Vagina (tissue), 2 donors: ENCODE data around the gene MEF2A. TPM values are rescaled to one million over a fixed set of nuclear protein-coding genes. Genes with fewer than 3 reads are reported as not detected.

Source experiments
- DNase-seq, 2 donors: peaks; one replicate each; pipeline ENCODE4 v3.0.0-alpha.2; 2017; ENCODE audit errors: extremely low spot score in 2 of 2
- H3K27ac ChIP-seq: fragments of 200-600 bp; sonication (generic); one replicate; pipeline ENCODE4 v1.5.1; 2019
- H3K27me3 ChIP-seq: fragments of 200-600 bp; sonication (generic); one replicate; pipeline ENCODE4 v1.5.1; 2019
- H3K36me3 ChIP-seq, 2 donors: fragments of 200-600 bp; sonication (generic); one replicate each; pipeline ENCODE4 v1.5.1; 2017 to 2019
- H3K4me1 ChIP-seq: fragments of 200-600 bp; sonication (generic); one replicate; pipeline ENCODE4 v1.5.1; 2019
- H3K4me3 ChIP-seq, 2 donors: fragments of 200-600 bp; sonication (generic); 1 replicate in 1 of 2; 2 replicates in 1 of 2; pipeline ENCODE4 v1.5.1; 2016 to 2019
- H3K9me3 ChIP-seq: fragments of 200-600 bp; sonication (generic); one replicate; pipeline ENCODE4 v1.5.1; 2019
- CTCF ChIP-seq, 3 experiments: fragments of 450-650 bp in 2 of 3; fragments of 200-600 bp in 1 of 3; sonication (generic) in 1 of 3; IDR thresholded peaks; one replicate each; pipeline ENCODE4 v1.5.1; 2017 to 2019; ENCODE audit warnings: antibody characterized with exemption in 3 of 3, mild to moderate bottlenecking in 2 of 3, moderate library complexity in 2 of 3
- POLR2A ChIP-seq, 2 donors: fragments of 450-650 bp; IDR thresholded peaks; one replicate each; pipeline ENCODE4 v1.6.1; 2017; ENCODE audit warnings: antibody characterized with exemption in 2 of 2, mild to moderate bottlenecking in 2 of 2, moderate library complexity in 2 of 2
- POLR2AphosphoS5 ChIP-seq, 2 donors: sonication (generic); formaldehyde crosslinking; IDR thresholded peaks; one replicate each; pipeline ENCODE4 v1.9.0; 2017; ENCODE audit warnings: antibody characterized with exemption in 2 of 2, mild to moderate bottlenecking in 2 of 2, low read depth in 1 of 2; ENCODE audit not compliant: insufficient read depth in 1 of 2
- intact Hi-C: fragments of 100-400 bp; cut with DNase I; formaldehyde crosslinking; loops from one replicate; pipeline ENCODE4 v1.15.1; 2023
- total RNA-seq: library from RNA; depleted of rRNA; stranded (reverse); fragments of >200 nt; gene quantifications from one replicate; pipeline ENCODE4 v1.2.3, GENCODE V29; 2016

Gene MEF2A
- total RNA-seq, 1 donor from 2014 or later, result 51.3 TPM

- no peaks in the 10 kb centered on the region for H3K9me3 ChIP-seq
- H3K36me3 ChIP-seq, result no peaks in the 10 kb centered on the region
- TF ChIP-seq POLR2A (IDR thresholded peaks at IDR 0.05) (no peak), CTCF (IDR thresholded peaks at IDR 0.05) (no peak), POLR2AphosphoS5 (IDR thresholded peaks at IDR 0.05; ENCODE audit: insufficient read depth in 1 of 2, low read depth in 1 of 2) (no peak)
- intact Hi-C loops, result no loop called here
- H3K27me3 ChIP-seq, result no peaks in the 10 kb centered on the region
- no peak for DNase-seq
- no peak overlapping the region for H3K4me3 ChIP-seq
- H3K27ac ChIP-seq, result no peak overlapping the region
- peaks cover 17% of the 10 kb centered on the region for H3K4me1 ChIP-seq
Observed at GRCh38 chr15:99562238-99562637, 3.5 kb upstream of the MEF2A start.

- intact Hi-C loops, result no loop called here
- no peak for DNase-seq
Observed at GRCh38 chr15:99564221-99565048, 1.3 kb upstream of the MEF2A start.

GRCh38 chr15:99565049-99565298 is 810 bp upstream of the MEF2A start:
- Histone ChIP-seq H3K27me3 (no peaks in the 10 kb centered on the region), H3K4me1 (peaks cover 36% of the 10 kb centered on the region), H3K9me3 (no peaks in the 10 kb centered on the region), H3K36me3 (no peaks in the 10 kb centered on the region), H3K4me3 (peak overlapping the region; percentile 71 to 75), H3K27ac (peak overlapping the region; percentile 96)
- no peak for DNase-seq
- intact Hi-C loops, result no loop called here
- no peak for TF ChIP-seq POLR2AphosphoS5 (IDR thresholded peaks at IDR 0.05; ENCODE audit: insufficient read depth in 1 of 2, low read depth in 1 of 2)
- no peak for TF ChIP-seq POLR2A (IDR thresholded peaks at IDR 0.05)
- no peak for TF ChIP-seq CTCF (IDR thresholded peaks at IDR 0.05)

More at GRCh38 chr15:99564221-99565048, 1.3 kb upstream of the MEF2A start:
- Histone ChIP-seq H3K4me1 (peaks cover 36% of the 10 kb centered on the region), H3K4me3 (peak overlapping the region; percentile 71 to 75), H3K27me3 (no peaks in the 10 kb centered on the region), H3K27ac (peak overlapping the region; percentile 96), H3K36me3 (no peaks in the 10 kb centered on the region), H3K9me3 (no peaks in the 10 kb centered on the region)
- TF ChIP-seq POLR2AphosphoS5 (IDR thresholded peaks at IDR 0.05; ENCODE audit: insufficient read depth in 1 of 2, low read depth in 1 of 2), result no peak
- no peak for TF ChIP-seq CTCF (IDR thresholded peaks at IDR 0.05)
- TF ChIP-seq POLR2A (IDR thresholded peaks at IDR 0.05), result no peak

GRCh38 chr15:99566157-99566897 is 543 bp downstream of the MEF2A start:
- H3K27me3 ChIP-seq, result no peaks in the 10 kb centered on the region
- no peaks in the 10 kb centered on the region for H3K9me3 ChIP-seq
- no peak for DNase-seq
- no peaks in the 10 kb centered on the region for H3K36me3 ChIP-seq
- TF ChIP-seq POLR2AphosphoS5 (IDR thresholded peaks at IDR 0.05; ENCODE audit: insufficient read depth in 1 of 2, low read depth in 1 of 2), result peak in 1 of 2 donors; percentile 37
- TF ChIP-seq CTCF (IDR thresholded peaks at IDR 0.05), result no peak
- H3K4me3 ChIP-seq, result peak overlapping the region; percentile 71 to 75
- peak overlapping the region; percentile 96 for H3K27ac ChIP-seq
- intact Hi-C loops, result no loop called here
- H3K4me1 ChIP-seq, result peaks cover 46% of the 10 kb centered on the region
